CD14-positive monocyte (primary cell): Measurements from ENCODE around the gene BBS2. TPM values are rescaled to one million over a fixed set of nuclear protein-coding genes. Genes with fewer than 3 reads are reported as not detected.

Source experiments
- DNase-seq, 3 donors: peaks; one replicate each; pipeline ENCODE4 v3.0.0-alpha.2; 2011 to 2022
- H2AFZ ChIP-seq: 2 replicates; pipeline ENCODE4 v1.6.0; 2012; ENCODE audit warnings: mild to moderate bottlenecking, low read depth, low read length, inconsistent platforms; ENCODE audit not compliant: insufficient read depth, poor library complexity, severe bottlenecking
- H3K27ac ChIP-seq, 2 donors: 1 replicate in 1 of 2; 2 replicates in 1 of 2; pipeline ENCODE4 v1.5.1; 2012 to 2013; ENCODE audit warnings: low read length in 2 of 2, control low read depth in 1 of 2, inconsistent platforms in 1 of 2, low read depth in 1 of 2, mild to moderate bottlenecking in 1 of 2
- H3K27me3 ChIP-seq, 2 donors: one replicate each; pipeline versions ENCODE4 v1.6.0 to v1.6.1; 2011 to 2013; ENCODE audit warnings: low read length in 2 of 2; ENCODE audit not compliant: control insufficient read depth in 2 of 2, insufficient read depth in 2 of 2
- H3K36me3 ChIP-seq, 2 donors: replicated peaks in 1 of 2; 1 replicate in 1 of 2; 2 replicates in 1 of 2; pipeline versions ENCODE4 v1.5.1 to v1.6.1; 2012 to 2013; ENCODE audit warnings: low read length in 2 of 2, control low read depth in 1 of 2, inconsistent platforms in 1 of 2, mild to moderate bottlenecking in 1 of 2; ENCODE audit not compliant: insufficient read depth in 2 of 2, control insufficient read depth in 1 of 2
- H3K4me1 ChIP-seq, 2 donors: 1 replicate in 1 of 2; 2 replicates in 1 of 2; pipeline versions ENCODE4 v1.5.1 to v1.6.1; 2012 to 2013; ENCODE audit warnings: low read length in 2 of 2, control low read depth in 1 of 2, inconsistent platforms in 1 of 2, mild to moderate bottlenecking in 1 of 2, moderate library complexity in 1 of 2; ENCODE audit not compliant: insufficient read depth in 2 of 2, control insufficient read depth in 1 of 2
- H3K4me2 ChIP-seq: replicated peaks from 2 replicates; pipeline ENCODE3; 2012; ENCODE audit warnings: low read length, moderate library complexity, mild to moderate bottlenecking; ENCODE audit not compliant: poor library complexity, severe bottlenecking; ENCODE audit errors: extremely low read depth
- H3K4me3 ChIP-seq, 3 experiments: fragments of 200-600 bp in 1 of 3; sonication (generic) in 1 of 3; replicated peaks in 1 of 3; 1 replicate in 2 of 3; 2 replicates in 1 of 3; pipeline ENCODE4 v1.5.1; 2011 to 2013; ENCODE audit warnings: low read length in 3 of 3, mild to moderate bottlenecking in 3 of 3, control low read depth in 2 of 3, low read depth in 2 of 3, inconsistent platforms in 1 of 3, moderate library complexity in 1 of 3
- H3K79me2 ChIP-seq: 2 replicates; pipeline ENCODE4 v1.6.0; 2012; ENCODE audit warnings: mild to moderate bottlenecking, control low read depth, inconsistent platforms, low read length, moderate library complexity; ENCODE audit not compliant: insufficient read depth
- H3K9ac ChIP-seq: 2 replicates; pipeline ENCODE4 v1.6.0; 2017; ENCODE audit warnings: low read length, mild to moderate bottlenecking; ENCODE audit not compliant: insufficient read depth, poor library complexity, severe bottlenecking
- H3K9me3 ChIP-seq, 2 donors: replicated peaks in 1 of 2; 1 replicate in 1 of 2; 2 replicates in 1 of 2; pipeline versions ENCODE4 v1.5.1 to v1.6.1; 2012 to 2013; ENCODE audit warnings: low read length in 2 of 2, control low read depth in 1 of 2; ENCODE audit not compliant: control insufficient read depth in 1 of 2, insufficient read depth in 1 of 2
- H4K20me1 ChIP-seq: 2 replicates; pipeline ENCODE4 v1.6.0; 2012; ENCODE audit warnings: mild to moderate bottlenecking, low read length, control low read depth, moderate library complexity; ENCODE audit not compliant: insufficient read depth
- H3K27ac Mint-ChIP-seq, 7 donors: one replicate each; pipeline ENCODE4 v1.8.0; 2020; ENCODE audit warnings: mild to moderate bottlenecking in 7 of 7, mixed read lengths in 7 of 7, moderate library complexity in 6 of 7, inconsistent platforms in 2 of 7
- H3K27me3 Mint-ChIP-seq, 3 donors: one replicate each; pipeline ENCODE4 v1.8.0; 2021 to 2022; ENCODE audit warnings: low read depth in 3 of 3, mild to moderate bottlenecking in 3 of 3, mixed read lengths in 3 of 3, moderate library complexity in 3 of 3, inconsistent platforms in 1 of 3
- H3K36me3 Mint-ChIP-seq, 2 donors: one replicate each; pipeline ENCODE4 v1.8.0; 2020; ENCODE audit warnings: mixed read lengths in 2 of 2, inconsistent platforms in 1 of 2, mild to moderate bottlenecking in 1 of 2
- H3K4me1 Mint-ChIP-seq: one replicate; pipeline ENCODE4 v1.8.0; 2020; ENCODE audit warnings: mild to moderate bottlenecking, mixed read lengths
- H3K4me3 Mint-ChIP-seq, 2 donors: one replicate each; pipeline ENCODE4 v1.8.0; 2020; ENCODE audit warnings: mild to moderate bottlenecking in 2 of 2, mixed read lengths in 2 of 2, moderate library complexity in 1 of 2
- H3K9me3 Mint-ChIP-seq, 7 donors: one replicate each; pipeline ENCODE4 v1.8.0; 2020 to 2022; ENCODE audit warnings: mixed read lengths in 7 of 7, mild to moderate bottlenecking in 6 of 7, moderate library complexity in 6 of 7, inconsistent platforms in 2 of 7
- WGBS: methylation state at CpG from one replicate; pipeline ENCODE4 v1.1.5; 2013; ENCODE audit warnings: missing lambda C conversion rate; ENCODE audit not compliant: insufficient coverage; 5-methylcytosine and 5-hydroxymethylcytosine counted together
- intact Hi-C, 2 donors: fragments of 100-400 bp; cut with micrococcal nuclease; formaldehyde crosslinking; loops; one replicate each; pipeline versions ENCODE4 v1.15.0 to v1.15.1; 2023
- polyA minus RNA-seq: library from RNA; depleted of rRNA, polyadenylated mRNA; stranded (reverse); fragments of >200 nt; gene quantifications from 2 replicates; pipeline ENCODE4 v1.2.3, GENCODE V29; 2012
- polyA plus RNA-seq, 3 donors: library from polyadenylated mRNA; depleted of rRNA in 1 of 3; unstranded in 2 of 3; stranded (reverse) in 1 of 3; fragments of 300-500 nt in 2 of 3; fragments of >200 nt in 1 of 3; fragmentation: Illumina TruSeq in 2 of 3; gene quantifications; 1 replicate in 2 of 3; 2 replicates in 1 of 3; pipeline ENCODE4 v1.2.3, GENCODE V29; 2012 to 2021
- total RNA-seq, 12 experiments: library from RNA in 1 of 12; stranded (reverse) in 1 of 12; fragments of 120-200 nt in 1 of 12; gene quantifications; one replicate each; pipeline ENCODE4 v1.2.4 and lab custom pipeline; 2013 to 2026; ENCODE audit warnings: mixed read lengths in 6 of 12, inconsistent platforms in 1 of 12
- TF ChIP-seq, protein P1 (sequence below): fragments of 200-600 bp; IDR thresholded peaks from one replicate; pipeline ENCODE4 v1.8.0; 2022; ENCODE audit warnings: antibody characterized with exemption, mild to moderate bottlenecking

BBS2 gene, protein sequence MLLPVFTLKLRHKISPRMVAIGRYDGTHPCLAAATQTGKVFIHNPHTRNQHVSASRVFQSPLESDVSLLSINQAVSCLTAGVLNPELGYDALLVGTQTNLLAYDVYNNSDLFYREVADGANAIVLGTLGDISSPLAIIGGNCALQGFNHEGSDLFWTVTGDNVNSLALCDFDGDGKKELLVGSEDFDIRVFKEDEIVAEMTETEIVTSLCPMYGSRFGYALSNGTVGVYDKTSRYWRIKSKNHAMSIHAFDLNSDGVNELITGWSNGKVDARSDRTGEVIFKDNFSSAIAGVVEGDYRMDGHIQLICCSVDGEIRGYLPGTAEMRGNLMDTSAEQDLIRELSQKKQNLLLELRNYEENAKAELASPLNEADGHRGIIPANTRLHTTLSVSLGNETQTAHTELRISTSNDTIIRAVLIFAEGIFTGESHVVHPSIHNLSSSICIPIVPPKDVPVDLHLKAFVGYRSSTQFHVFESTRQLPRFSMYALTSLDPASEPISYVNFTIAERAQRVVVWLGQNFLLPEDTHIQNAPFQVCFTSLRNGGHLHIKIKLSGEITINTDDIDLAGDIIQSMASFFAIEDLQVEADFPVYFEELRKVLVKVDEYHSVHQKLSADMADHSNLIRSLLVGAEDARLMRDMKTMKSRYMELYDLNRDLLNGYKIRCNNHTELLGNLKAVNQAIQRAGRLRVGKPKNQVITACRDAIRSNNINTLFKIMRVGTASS
- 47.2 TPM for total RNA-seq (2013)
- polyA plus RNA-seq = 10 to 100 TPM; 16.6 to 35.5 (median 18.8) TPM
- 12.1 and 15.0 TPM in 2 replicates for polyA minus RNA-seq
- total RNA-seq (lab: John Stamatoyannopoulos, UW) = 0.81 to 11.4 (median 5.5) reads per million in 11 experiments

DNA sequence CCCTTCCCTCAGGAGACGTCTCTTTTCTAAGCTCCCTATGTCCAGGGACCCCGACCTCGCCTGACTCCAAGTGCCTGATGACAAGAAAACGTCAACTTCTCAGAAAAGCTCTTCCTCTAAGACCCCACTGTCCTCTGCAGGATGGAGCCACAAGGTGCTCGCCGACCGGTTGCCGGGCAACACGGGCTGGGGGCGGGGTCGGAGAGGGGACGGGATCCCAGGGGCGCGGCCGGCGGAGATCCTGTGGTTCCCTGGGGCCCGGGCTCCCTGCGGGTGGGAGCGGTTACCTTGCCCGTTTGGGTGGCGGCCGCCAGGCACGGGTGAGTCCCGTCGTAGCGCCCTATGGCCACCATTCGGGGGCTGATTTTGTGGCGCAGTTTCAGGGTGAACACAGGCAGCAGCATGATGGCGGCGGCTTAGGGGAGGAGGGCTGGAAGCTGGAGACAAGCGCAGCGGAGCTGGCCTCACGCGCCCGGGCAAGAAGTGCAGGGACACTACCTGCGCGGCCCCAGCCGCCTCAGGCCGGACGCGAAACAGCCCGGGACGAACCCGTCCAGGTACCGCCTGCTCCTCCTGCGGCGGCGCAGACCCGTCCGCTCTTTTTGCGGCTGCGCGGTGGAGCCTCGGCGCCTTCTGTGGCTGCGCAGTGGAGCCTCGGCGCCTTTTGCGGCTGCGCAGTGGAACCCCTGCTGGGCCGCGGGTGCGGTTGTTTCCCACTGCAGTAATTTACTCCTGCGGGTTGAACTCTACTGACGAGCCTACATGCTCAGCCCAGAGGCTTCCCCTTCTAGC lies at the start of gene BBS2:
TSS of gene BBS2 (minus strand) at position 566 of the 792 bp plus-strand sequence. CDS start at position 404, 162 bp downstream.
- H3K36me3 ChIP-seq = no peaks in the 10 kb centered on the region
- peaks cover 15% of the 10 kb centered on the region for H4K20me1 ChIP-seq
- H3K9ac ChIP-seq = peak within 1 kb of the TSS; percentile 82
- no peaks in the 10 kb centered on the region for H3K27me3 ChIP-seq
- H3K4me3 ChIP-seq = peak within 1 kb of the TSS; percentile 76 to 99 (median 96)
- H3K9me3 Mint-ChIP-seq = peaks cover 0 to 1% (median 0%) of the 10 kb centered on the region in 7 donors
- peak within 1 kb of the TSS; percentile 85 to 88 for H3K4me3 Mint-ChIP-seq
- no peaks in the 10 kb centered on the region for H3K79me2 ChIP-seq
- H3K9me3 ChIP-seq = no peaks in the 10 kb centered on the region
- H2AFZ ChIP-seq = peak within 1 kb of the TSS; percentile 100
- peaks cover 10 to 16% of the 10 kb centered on the region in 2 donors for H3K4me1 ChIP-seq
- H3K27ac Mint-ChIP-seq = peak within 1 kb of the TSS; percentile 54 to 92 (median 78)
- peak within 1 kb of the TSS; percentile 43 to 76 for H3K27ac ChIP-seq
- peak; percentile 72 to 82 (median 80) for DNase-seq
- H3K27me3 Mint-ChIP-seq = peaks cover 0 to 2% (median 0%) of the 10 kb centered on the region in 3 donors
- intact Hi-C loops = loop anchor here (5.0 kb wide), 1 partner anchor 183 kb away; no protein-coding TSS in a partner anchor
- H3K4me1 Mint-ChIP-seq = peaks cover 18% of the 10 kb centered on the region
- peak within 1 kb of the TSS; percentile 94 for H3K4me2 ChIP-seq
- WGBS = 0% methylated on average over 65 of the region's 65 CpGs
- H3K36me3 Mint-ChIP-seq = no peaks in the 10 kb centered on the region
- TF ChIP-seq, protein P1, sequence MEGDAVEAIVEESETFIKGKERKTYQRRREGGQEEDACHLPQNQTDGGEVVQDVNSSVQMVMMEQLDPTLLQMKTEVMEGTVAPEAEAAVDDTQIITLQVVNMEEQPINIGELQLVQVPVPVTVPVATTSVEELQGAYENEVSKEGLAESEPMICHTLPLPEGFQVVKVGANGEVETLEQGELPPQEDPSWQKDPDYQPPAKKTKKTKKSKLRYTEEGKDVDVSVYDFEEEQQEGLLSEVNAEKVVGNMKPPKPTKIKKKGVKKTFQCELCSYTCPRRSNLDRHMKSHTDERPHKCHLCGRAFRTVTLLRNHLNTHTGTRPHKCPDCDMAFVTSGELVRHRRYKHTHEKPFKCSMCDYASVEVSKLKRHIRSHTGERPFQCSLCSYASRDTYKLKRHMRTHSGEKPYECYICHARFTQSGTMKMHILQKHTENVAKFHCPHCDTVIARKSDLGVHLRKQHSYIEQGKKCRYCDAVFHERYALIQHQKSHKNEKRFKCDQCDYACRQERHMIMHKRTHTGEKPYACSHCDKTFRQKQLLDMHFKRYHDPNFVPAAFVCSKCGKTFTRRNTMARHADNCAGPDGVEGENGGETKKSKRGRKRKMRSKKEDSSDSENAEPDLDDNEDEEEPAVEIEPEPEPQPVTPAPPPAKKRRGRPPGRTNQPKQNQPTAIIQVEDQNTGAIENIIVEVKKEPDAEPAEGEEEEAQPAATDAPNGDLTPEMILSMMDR = no peak
